COLO668 (cell line): ENCODE results near the gene TYMP.
"Not testable (repeated sequence)": the region's sequence is repeated elsewhere in the genome, so short reads cannot be mapped to it uniquely, and the experiment has no call there.

Experiments
- DNase-seq: peaks from one replicate; lab custom pipeline; 2025; ENCODE audit not compliant: unreplicated experiment; lab: John Stamatoyannopoulos, UW

TYMP gene

GRCh38 chr22:50525104-50525857 lies 4.5 kb downstream of the TYMP start, which contains the start of gene SCO2:
Gene SCO2, minus strand, starts transcription at chr22:50525598. Its CDS starts 1,187 bp downstream, at chr22:50524411.
- peak; percentile 98 for DNase-seq

GRCh38 chr22:50524676-50525103 lies 5.1 kb downstream of the TYMP start:
- peak; percentile 73 for DNase-seq

- DNase-seq: peak; percentile 85
Observed at GRCh38 chr22:50523806-50524675, 5.8 kb downstream of the TYMP start.

DNA sequence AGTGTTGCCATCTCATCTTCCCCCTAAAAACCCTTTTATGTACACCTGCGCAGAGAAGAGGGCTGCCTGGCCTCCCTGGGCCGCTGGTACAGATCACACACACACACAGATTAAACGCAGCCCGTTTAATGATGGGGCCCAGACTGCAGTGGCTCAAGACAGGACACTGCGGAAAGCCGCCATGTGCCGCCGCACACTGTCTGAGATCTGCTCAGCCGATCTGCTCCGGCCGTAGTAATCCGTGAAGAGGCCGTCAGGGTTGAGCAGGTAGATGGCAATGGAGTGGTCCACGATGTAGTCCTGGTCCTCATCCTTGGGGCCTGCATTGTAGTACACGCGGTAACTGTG lies 6.4 kb downstream of the TYMP start:
- DNase-seq: no peak

- DNase-seq: no peak
Observed at GRCh38 chr22:50522806-50523438, 6.9 kb downstream of the TYMP start.

DNA sequence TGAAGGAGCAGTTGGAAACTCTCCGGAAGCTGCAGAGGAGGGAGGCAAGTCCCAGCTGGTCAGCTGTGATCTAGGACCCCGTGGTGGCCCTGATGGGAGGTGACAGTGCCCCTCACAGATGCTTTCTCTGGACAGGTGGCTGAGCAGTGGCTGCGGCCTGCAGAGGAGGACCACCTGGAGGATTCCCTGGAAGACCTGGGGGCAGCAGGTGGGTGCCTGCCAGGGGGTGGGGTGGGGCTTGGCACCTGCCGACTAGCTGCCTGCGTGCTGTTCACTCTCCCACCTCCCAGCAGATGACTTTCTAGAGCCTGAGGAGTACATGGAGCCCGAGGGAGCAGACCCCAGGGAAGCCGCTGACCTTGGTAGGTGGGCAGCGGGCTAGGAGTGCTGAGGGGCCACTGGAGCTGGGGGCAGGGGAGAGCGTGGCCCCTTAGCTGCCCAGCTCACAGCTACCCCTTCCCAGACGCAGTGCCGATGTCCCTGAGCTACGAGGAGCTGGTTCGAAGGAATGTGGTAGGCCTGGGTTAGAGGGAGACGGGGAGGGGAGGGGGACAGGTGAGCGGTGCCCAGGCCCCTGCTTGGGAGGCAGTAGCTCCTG lies 7.5 kb downstream of the TYMP start:
- DNase-seq: no peak

DNA sequence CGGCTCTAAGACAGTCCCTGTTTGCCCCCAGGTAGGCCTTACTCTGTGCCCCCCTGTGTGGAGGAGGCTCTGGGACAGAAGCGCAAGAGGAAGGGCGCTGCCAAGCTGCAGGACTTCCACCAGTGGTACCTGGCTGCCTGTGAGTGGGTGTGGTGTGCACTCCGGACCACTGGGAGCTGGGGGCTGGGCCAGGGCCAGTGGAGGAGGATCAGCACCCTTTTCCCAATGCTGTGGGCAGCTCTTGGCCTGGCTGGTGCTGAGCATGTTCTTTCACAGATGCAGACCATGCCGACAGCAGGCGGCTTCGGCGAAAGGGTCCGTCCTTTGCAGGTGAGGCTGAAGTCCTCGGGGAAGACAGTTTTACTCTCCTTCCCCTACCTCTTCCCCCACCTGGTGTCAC lies 8.1 kb downstream of the TYMP start:
- DNase-seq: no peak

DNA sequence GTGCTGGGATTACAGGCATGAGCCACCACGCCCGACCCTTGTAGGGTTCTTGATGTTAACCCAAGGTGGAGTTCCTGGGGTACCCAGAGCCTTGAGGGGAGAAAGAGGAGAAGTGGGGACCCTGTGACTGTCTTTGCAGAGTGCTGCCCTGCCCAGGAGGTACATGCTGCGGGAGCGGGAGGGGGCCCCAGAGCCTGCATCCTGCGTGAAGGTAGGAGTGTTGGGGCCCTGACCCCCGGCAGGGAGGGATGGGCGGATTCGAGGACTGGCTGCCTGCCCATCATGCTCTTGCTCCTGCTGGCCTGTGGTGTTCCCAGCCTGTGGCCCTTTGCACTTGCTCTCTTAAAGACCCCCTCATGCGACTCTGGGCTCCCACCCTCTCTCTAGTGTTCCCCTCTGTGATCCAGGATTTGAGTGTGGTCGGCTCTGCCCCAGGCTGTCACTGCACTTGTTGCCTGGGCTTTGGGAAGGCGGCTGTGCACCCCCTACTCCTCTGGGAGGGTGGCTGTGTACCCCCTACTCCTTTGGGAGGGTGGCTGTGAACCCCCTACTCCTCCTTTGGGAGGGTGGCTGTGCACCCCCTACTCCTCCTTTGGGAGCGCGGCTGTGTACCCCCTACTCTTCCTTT lies 8.9 kb downstream of the TYMP start:
- no peak for DNase-seq

- DNase-seq: not testable (repeated sequence)
Observed at GRCh38 chr22:50520184-50520583, 9.6 kb downstream of the TYMP start.

- no peak for DNase-seq
Observed at GRCh38 chr22:50519151-50519550, 10.7 kb downstream of the TYMP start.

GRCh38 chr22:50518606-50519005 lies 11.2 kb downstream of the TYMP start:
- DNase-seq: no peak

DNA sequence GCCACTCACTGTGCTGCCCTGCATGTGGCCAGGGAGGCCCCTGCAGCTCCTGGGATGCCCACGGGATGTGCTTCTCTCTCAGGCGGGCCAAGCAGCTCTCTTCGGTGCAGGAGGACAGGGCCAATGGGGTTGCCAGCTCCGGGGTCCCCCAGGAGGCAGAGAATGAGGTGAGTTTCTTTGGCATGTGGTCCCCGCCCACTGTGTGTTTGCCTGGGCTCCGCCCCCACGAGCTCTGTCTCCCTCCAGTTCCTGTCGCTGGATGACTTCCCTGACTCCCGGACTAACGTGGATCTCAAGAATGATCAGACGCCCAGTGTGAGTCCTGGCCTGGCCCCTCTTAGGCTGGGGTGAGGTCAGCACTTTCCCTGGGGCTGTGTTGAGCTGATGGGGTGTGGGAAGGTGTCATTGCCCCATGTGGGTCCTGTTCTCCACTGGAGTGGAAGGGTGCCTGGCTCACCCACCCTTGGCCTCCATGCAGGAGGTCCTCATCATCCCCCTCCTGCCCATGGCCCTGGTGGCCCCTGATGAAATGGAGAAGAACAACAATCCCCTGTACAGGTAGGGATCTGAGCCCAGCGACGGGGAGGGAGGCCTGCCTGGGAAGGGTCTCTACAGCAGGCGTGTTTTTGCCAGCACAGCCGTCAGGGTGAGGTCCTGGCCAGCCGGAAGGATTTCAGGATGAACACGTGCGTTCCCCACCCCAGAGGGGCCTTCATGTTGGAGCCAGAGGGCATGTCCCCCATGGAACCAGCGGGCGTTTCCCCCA lies 12.1 kb downstream of the TYMP start:
- no peak for DNase-seq

GRCh38 chr22:50516891-50517290 lies 12.9 kb downstream of the TYMP start:
- DNase-seq: no peak

- no peak for DNase-seq
Observed at GRCh38 chr22:50516068-50516467, 13.7 kb downstream of the TYMP start.

- no peak for DNase-seq
Observed at GRCh38 chr22:50513175-50513574, 16.6 kb downstream of the TYMP start.

- DNase-seq: no peak
Observed at GRCh38 chr22:50508897-50509296, 20.9 kb downstream of the TYMP start.

GRCh38 chr22:50507991-50508884 lies 21.6 kb downstream of the TYMP start, which contains the start of gene NCAPH2:
Gene NCAPH2, plus strand, starts transcription at chr22:50508224. Its CDS starts 114 bp downstream, at chr22:50508338.
- peak; percentile 99 for DNase-seq

DNA sequence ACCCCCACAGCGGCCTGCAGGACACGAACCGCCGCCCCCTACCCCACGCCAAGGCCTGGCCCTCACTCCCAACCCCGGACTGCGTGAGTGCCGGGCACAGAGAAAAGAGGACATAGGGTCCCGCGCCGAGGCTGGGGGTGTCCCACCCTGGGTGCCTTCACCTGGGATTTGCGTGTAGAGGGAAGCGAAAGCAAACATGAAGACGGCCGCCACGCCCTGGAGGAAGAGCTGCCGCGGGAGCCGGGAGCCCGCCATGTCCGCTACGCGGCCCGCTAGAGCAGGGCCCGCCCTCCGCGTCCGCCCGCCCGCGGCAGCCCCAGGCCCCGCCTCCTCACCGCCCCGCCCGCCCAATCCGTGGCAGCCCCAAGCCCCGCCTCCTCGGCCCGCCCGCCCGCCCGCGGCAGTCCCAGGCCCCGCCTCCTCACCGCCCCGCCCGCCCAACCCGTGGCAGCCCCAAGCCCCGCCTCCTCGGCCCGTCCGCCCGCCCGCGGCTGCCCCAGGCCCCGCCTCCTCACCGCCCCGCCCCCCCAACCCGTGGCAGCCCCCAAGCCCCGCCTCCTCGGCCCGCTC lies 22.3 kb downstream of the TYMP start, which contains the start of gene LMF2:
TSS of gene LMF2 (minus strand) at position 282 of the 570 bp plus-strand sequence. CDS start at position 255, 27 bp downstream.
- no peak for DNase-seq
